SJSA1 (cell line): ENCODE data around the gene BIRC2. TPM values are rescaled to one million over a fixed set of nuclear protein-coding genes. Genes with fewer than 3 reads are reported as not detected.
A peak's percentile ranks its signal among the peaks of the same experiment; 100 is the strongest.
"Not testable (repeated sequence)": the region's sequence is repeated elsewhere in the genome, so short reads cannot be mapped to it uniquely, and the experiment has no call there.

Source experiments
- DNase-seq, 2 experiments: peaks; one replicate each; pipeline ENCODE4 v3.0.0-alpha.2; 2015 to 2020; ENCODE audit warnings: low spot score in 2 of 2, low read depth in 1 of 2
- H3K27ac ChIP-seq: fragments of 250-450 bp; sonication (Bioruptor Pico); 2 replicates; pipeline ENCODE4 v1.5.1; 2020; ENCODE audit warnings: mild to moderate bottlenecking, moderate library complexity
- H3K27me3 ChIP-seq: fragments of 250-450 bp; sonication (Bioruptor Pico); replicated peaks from 2 replicates; pipeline ENCODE4 v1.5.1; 2020; ENCODE audit warnings: mild to moderate bottlenecking, moderate library complexity
- H3K36me3 ChIP-seq: fragments of 250-450 bp; sonication (Bioruptor Pico); 2 replicates; pipeline ENCODE4 v1.5.1; 2020; ENCODE audit warnings: mild to moderate bottlenecking
- H3K4me1 ChIP-seq: fragments of 250-450 bp; sonication (Bioruptor Pico); replicated peaks from 2 replicates; pipeline ENCODE4 v1.6.1; 2021; ENCODE audit warnings: mild to moderate bottlenecking
- H3K4me3 ChIP-seq: fragments of 250-450 bp; sonication (Bioruptor Pico); 2 replicates; pipeline ENCODE4 v1.5.1; 2020; ENCODE audit warnings: mild to moderate bottlenecking
- H3K9me3 ChIP-seq: fragments of 250-450 bp; sonication (Bioruptor Pico); replicated peaks from 2 replicates; pipeline ENCODE4 v1.5.1; 2020; ENCODE audit warnings: mild to moderate bottlenecking
- total RNA-seq: library from RNA; depleted of rRNA; stranded (reverse); fragments of >200 nt; shearing (Covaris generic); gene quantifications from 2 replicates; pipeline ENCODE4 v1.2.3, GENCODE V29; 2014; rRNA removed

The BIRC2 gene
- 68.7 and 76.0 TPM in 2 replicates for total RNA-seq

- Histone ChIP-seq H3K27me3 (no peaks in the 10 kb centered on the region), H3K36me3 (peaks cover 20% of the 10 kb centered on the region), H3K27ac (peak within 1 kb of the TSS; percentile 99), H3K9me3 (no peaks in the 10 kb centered on the region), H3K4me1 (peaks cover 26% of the 10 kb centered on the region), H3K4me3 (peak within 1 kb of the TSS; percentile 55)
- peak; percentile 91 for DNase-seq
These were observed at the start of gene BIRC2 for GRCh38 chr11:102346748-102347461. TSS of gene BIRC2 (plus strand) at chr11:102347214. CDS start at chr11:102349855, 2,641 bp downstream.

DNA sequence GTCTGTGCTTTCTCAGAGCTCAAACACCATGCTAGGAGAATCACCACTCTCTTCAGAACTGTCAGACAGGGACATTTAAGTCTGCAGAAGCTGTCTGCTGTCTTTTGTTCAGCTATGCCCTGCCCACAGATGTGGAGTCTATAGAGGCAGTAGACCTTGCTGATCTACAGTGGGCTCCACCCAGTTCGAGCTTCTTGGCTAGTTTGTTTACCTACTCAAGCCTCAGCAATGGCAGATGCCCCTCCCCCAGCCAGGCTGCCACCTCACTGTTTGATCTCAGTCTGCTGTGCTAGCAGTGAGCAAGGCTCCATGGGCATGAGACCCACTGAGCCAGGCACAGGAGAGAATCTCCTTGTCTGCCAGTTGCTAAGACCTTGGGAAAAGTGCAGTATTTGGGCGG is 46.2 kb upstream of the BIRC2 start:
- not testable (repeated sequence) for DNase-seq, H3K4me1 ChIP-seq, H3K9me3 ChIP-seq, H3K36me3 ChIP-seq, H3K27ac ChIP-seq, H3K27me3 ChIP-seq, H3K4me3 ChIP-seq

GRCh38 chr11:102302241-102302640 is 44.8 kb upstream of the BIRC2 start:
- no peak overlapping the region for H3K27ac ChIP-seq
- H3K36me3 ChIP-seq: no peaks in the 10 kb centered on the region
- H3K4me1 ChIP-seq: peaks cover 17% of the 10 kb centered on the region
- no peaks in the 10 kb centered on the region for H3K27me3 ChIP-seq
- no peak for DNase-seq
- H3K4me3 ChIP-seq: no peak overlapping the region
- H3K9me3 ChIP-seq: no peaks in the 10 kb centered on the region

GRCh38 chr11:102304686-102305085 is 42.3 kb upstream of the BIRC2 start:
- H3K27me3 ChIP-seq: no peaks in the 10 kb centered on the region
- no peak for DNase-seq
- H3K4me3 ChIP-seq: no peak overlapping the region
- no peaks in the 10 kb centered on the region for H3K9me3 ChIP-seq
- H3K36me3 ChIP-seq: no peaks in the 10 kb centered on the region
- no peak overlapping the region for H3K27ac ChIP-seq
- peaks cover 20% of the 10 kb centered on the region for H3K4me1 ChIP-seq

DNA sequence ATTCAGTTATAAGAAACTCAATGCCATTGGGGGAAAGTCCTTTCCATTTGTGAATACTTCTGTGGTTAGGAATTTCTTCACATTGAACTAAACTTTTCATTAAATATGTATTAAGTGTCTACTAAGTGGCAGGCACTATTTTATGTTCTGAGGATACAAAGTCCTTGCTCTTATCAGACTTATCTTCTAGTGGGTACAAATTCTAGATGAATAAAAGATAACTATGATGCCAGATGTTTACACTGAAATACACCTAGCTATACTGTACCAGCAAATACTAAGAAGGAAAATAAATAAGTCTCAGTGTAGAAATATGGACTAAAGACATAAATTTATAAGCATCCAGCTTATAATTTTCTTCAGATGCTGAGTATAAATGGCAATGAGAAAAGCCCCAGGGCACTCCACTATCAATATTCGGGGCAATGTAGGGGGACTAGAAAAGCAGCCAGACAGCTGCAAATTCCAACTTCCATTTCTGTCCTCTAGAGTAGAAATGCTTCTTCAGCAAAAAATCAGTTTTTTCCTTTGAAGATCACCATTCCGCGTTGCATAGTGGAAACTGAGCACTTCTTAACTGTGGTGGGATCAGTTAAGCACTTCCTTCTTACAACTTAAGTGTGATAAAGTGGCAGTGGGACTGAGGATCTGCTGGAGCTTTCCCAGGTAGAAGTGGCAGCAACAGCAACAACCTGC is 41.5 kb upstream of the BIRC2 start:
- Histone ChIP-seq H3K27me3 (no peaks in the 10 kb centered on the region), H3K27ac (peak overlapping the region; percentile 88), H3K4me1 (peaks cover 20% of the 10 kb centered on the region), H3K4me3 (no peak overlapping the region), H3K36me3 (no peaks in the 10 kb centered on the region), H3K9me3 (no peaks in the 10 kb centered on the region)
- no peak for DNase-seq

DNA sequence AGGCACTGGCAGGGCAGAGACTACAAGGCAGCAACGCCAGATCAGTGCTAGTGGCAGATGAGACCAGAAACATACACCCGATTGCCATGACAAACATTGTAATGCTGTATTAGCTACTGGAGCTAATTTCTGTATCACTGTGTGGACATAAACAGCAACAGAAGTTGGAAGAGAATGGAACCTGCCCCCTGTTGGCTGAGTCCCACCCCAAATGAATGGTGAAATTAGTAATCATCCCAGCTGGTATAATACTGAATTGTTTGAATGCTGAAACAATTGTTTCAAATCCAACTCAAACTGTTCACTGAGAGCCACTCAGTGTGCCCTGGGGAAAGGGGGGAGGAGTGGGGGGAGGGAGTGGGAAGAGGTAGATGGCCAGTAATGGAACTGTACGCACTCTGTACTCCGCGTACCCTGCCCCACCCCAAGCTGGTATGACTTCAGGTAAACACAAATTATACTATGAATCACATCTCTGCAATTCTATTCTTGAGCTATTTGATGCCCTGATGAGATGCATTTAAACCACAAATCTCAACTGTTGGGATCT is 40.9 kb upstream of the BIRC2 start:
- H3K27ac ChIP-seq: peak overlapping the region; percentile 88
- peak; percentile 59 to 72 for DNase-seq

DNA sequence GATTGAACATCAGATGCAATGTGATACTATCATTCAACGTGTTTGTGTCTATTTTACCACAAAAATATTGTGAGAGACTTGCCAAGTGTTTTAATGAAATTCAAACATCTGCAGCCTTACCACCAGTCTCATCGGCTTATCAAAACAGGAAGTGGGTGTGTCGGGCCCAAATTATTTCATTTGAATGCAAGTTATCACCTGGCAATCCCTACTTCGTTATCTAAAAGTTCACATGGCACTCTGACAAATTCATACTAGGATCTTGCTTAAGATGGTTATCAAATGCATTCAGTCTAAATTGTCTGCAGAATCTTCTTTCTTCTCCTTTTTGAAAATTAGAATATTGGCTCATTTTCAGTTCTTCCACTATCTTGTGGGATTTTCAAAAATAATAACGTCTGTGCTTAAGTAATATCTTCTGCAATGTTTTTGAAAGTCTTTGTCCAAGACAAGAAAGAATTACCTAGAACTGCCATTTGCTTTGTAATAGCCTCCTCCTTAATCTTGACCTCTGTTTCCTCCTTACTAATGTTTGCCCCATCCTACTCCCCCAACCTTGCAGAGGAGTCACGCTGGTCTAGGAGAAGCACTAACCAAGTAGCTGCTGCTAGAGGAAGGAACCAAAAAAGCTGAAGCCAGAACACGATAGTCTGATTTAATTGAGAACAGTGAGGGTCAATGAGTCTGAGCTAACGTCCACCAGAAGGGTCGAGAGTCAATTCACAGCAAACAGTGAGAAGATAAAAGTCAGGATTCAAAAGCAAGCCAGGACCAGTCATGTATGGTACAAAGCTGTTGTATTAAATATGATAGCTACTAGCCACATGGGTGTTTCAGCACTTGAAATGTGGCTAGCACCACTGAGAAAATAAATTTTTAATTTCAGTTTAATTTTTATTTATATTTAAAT is 39.9 kb upstream of the BIRC2 start:
- DNase-seq: no peak
- Histone ChIP-seq H3K27ac (peak overlapping the region; percentile 88), H3K4me3 (no peak overlapping the region), H3K36me3 (no peaks in the 10 kb centered on the region), H3K4me1 (peaks cover 20% of the 10 kb centered on the region), H3K27me3 (no peaks in the 10 kb centered on the region), H3K9me3 (no peaks in the 10 kb centered on the region)

More for the DNA sequence above, 40.9 kb upstream of the BIRC2 start:
- Histone ChIP-seq H3K9me3 (no peaks in the 10 kb centered on the region), H3K4me1 (peaks cover 20% of the 10 kb centered on the region), H3K4me3 (no peak overlapping the region), H3K36me3 (no peaks in the 10 kb centered on the region), H3K27me3 (no peaks in the 10 kb centered on the region)

DNA sequence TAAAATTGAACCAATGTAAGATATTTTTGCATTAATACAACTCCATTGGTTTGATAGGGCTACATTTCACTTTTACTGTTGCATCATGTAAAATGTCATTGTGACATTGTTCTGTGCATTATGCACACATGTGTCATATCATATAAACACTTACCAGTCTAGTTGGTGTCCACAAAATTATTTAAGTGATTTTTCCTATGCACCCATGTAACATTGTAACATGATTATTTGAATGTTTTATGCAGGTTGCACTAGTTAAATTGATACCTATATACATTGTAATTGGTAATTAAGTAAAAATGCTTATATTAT is 39.3 kb upstream of the BIRC2 start:
- no peak overlapping the region for H3K4me3 ChIP-seq
- no peak for DNase-seq
- no peaks in the 10 kb centered on the region for H3K36me3 ChIP-seq
- H3K27ac ChIP-seq: no peak overlapping the region
- H3K27me3 ChIP-seq: no peaks in the 10 kb centered on the region
- H3K4me1 ChIP-seq: peaks cover 20% of the 10 kb centered on the region
- H3K9me3 ChIP-seq: no peaks in the 10 kb centered on the region

- Histone ChIP-seq H3K9me3 (no peaks in the 10 kb centered on the region), H3K36me3 (no peaks in the 10 kb centered on the region), H3K4me3 (no peak overlapping the region), H3K4me1 (peaks cover 27% of the 10 kb centered on the region), H3K27me3 (no peaks in the 10 kb centered on the region), H3K27ac (no peak overlapping the region)
- no peak for DNase-seq
These were observed 37.1 kb upstream of the BIRC2 start for GRCh38 chr11:102309621-102310541.

DNA sequence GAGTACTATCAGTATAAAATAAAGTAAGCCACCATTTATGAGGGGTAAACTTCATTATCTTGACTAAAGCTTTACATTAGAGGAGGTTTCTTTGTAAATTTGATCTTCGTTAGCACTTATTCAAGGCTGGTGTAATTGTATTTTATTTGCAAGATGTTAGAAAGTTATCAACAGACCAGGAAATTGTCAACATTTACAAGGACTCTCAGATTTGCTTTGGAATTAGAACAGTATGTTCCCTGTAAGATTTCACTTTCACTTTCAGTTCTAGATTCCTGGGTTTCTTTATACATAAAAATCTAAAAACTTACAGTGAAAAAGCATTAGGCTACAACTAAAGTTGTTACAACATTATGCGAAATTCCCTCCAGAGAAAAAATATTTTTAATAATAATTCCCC is 34.3 kb upstream of the BIRC2 start:
- H3K4me3 ChIP-seq: 0 out of 2 replicates have a peak overlapping the region, but pooled peaks have one; percentile 5
- DNase-seq: peak in 1 of 2 experiments; percentile 16
- H3K36me3 ChIP-seq: no peaks in the 10 kb centered on the region
- H3K27ac ChIP-seq: peak overlapping the region; percentile 61
- no peaks in the 10 kb centered on the region for H3K27me3 ChIP-seq
- no peaks in the 10 kb centered on the region for H3K9me3 ChIP-seq
- H3K4me1 ChIP-seq: peaks cover 11% of the 10 kb centered on the region

GRCh38 chr11:102313238-102313940 is 33.6 kb upstream of the BIRC2 start:
- no peaks in the 10 kb centered on the region for H3K27me3 ChIP-seq

GRCh38 chr11:102314784-102315183 is 32.2 kb upstream of the BIRC2 start:
- Histone ChIP-seq H3K4me1 (peaks cover 13% of the 10 kb centered on the region), H3K27ac (no peak overlapping the region), H3K4me3 (no peak overlapping the region), H3K36me3 (no peaks in the 10 kb centered on the region), H3K9me3 (no peaks in the 10 kb centered on the region), H3K27me3 (no peaks in the 10 kb centered on the region)
- no peak for DNase-seq

More at GRCh38 chr11:102313238-102313940, 33.6 kb upstream of the BIRC2 start:
- no peaks in the 10 kb centered on the region for H3K9me3 ChIP-seq
- H3K4me3 ChIP-seq: no peak overlapping the region
- peak overlapping the region; percentile 61 for H3K27ac ChIP-seq
- no peaks in the 10 kb centered on the region for H3K36me3 ChIP-seq
- DNase-seq: peak in 1 of 2 experiments; percentile 13
- H3K4me1 ChIP-seq: peaks cover 13% of the 10 kb centered on the region
